GM18517 (cell line): ENCODE results near the gene AUTS2.
"Not testable (repeated sequence)": the region's sequence is repeated elsewhere in the genome, so short reads cannot be mapped to it uniquely, and the experiment has no call there.

Experiments
- ATAC-seq: cut with Tn5 transposase; IDR thresholded peaks from one replicate; pipeline ENCODE4 v1.9.1; 2021; ENCODE audit warnings: mild to moderate bottlenecking, moderate library complexity; ENCODE audit not compliant: unreplicated experiment

Gene AUTS2

GRCh38 chr7:70352088-70352487 is 753.8 kb downstream of the AUTS2 start:
- ATAC-seq, result no peak

- no peak for ATAC-seq
Observed at GRCh38 chr7:70352906-70353305, 754.6 kb downstream of the AUTS2 start.

- ATAC-seq, result no peak
Observed at GRCh38 chr7:70353330-70353945, 755.2 kb downstream of the AUTS2 start.

- no peak for ATAC-seq
Observed at GRCh38 chr7:70353946-70354335, 755.7 kb downstream of the AUTS2 start.

- no peak for ATAC-seq
Observed at GRCh38 chr7:70354409-70355169, 756.3 kb downstream of the AUTS2 start.

- no peak for ATAC-seq
Observed at GRCh38 chr7:70355198-70356020, 757.1 kb downstream of the AUTS2 start.

- ATAC-seq, result no peak
Observed at GRCh38 chr7:70356085-70356786, 758.0 kb downstream of the AUTS2 start.

GRCh38 chr7:70356787-70357328 is 758.6 kb downstream of the AUTS2 start:
- no peak for ATAC-seq

- no peak for ATAC-seq
Observed at GRCh38 chr7:70360557-70360956, 762.3 kb downstream of the AUTS2 start.

GRCh38 chr7:70361821-70362220 is 763.5 kb downstream of the AUTS2 start:
- ATAC-seq, result no peak

- not testable (repeated sequence) for ATAC-seq
Observed at GRCh38 chr7:70364393-70364792, 766.1 kb downstream of the AUTS2 start.

- no peak for ATAC-seq
Observed at GRCh38 chr7:70371652-70372051, 773.4 kb downstream of the AUTS2 start.

GRCh38 chr7:70372768-70373515 is 774.7 kb downstream of the AUTS2 start:
- no peak for ATAC-seq

- no peak for ATAC-seq
Observed at GRCh38 chr7:70374772-70375533, 776.7 kb downstream of the AUTS2 start.

GRCh38 chr7:70376561-70377031 is 778.3 kb downstream of the AUTS2 start:
- no peak for ATAC-seq

- ATAC-seq, result no peak
Observed at GRCh38 chr7:70377957-70378356, 779.7 kb downstream of the AUTS2 start.

- no peak for ATAC-seq
Observed at GRCh38 chr7:70379210-70379609, 780.9 kb downstream of the AUTS2 start.

GRCh38 chr7:70380421-70381015 is 782.2 kb downstream of the AUTS2 start:
- ATAC-seq, result no peak
